Breast epithelium (tissue), 4 donors: ENCODE data around the gene GPATCH8. TPM values are rescaled to one million over a fixed set of nuclear protein-coding genes. Genes with fewer than 3 reads are reported as not detected.

Experiments
- DNase-seq, 2 donors: peaks; one replicate each; pipeline ENCODE4 v3.0.0-alpha.2; 2019; ENCODE audit warnings: low spot score in 2 of 2
- H3K27ac ChIP-seq, 2 donors: fragments of 200-600 bp; sonication (generic) in 1 of 2; one replicate each; pipeline ENCODE4 v1.5.1; 2016 to 2019; ENCODE audit warnings: mild to moderate bottlenecking in 1 of 2
- H3K27me3 ChIP-seq, 2 donors: fragments of 200-600 bp; sonication (generic) in 1 of 2; one replicate each; pipeline versions ENCODE4 v1.5.1 to v1.6.0; 2017 to 2019; ENCODE audit warnings: control low read depth in 1 of 2, mild to moderate bottlenecking in 1 of 2
- H3K36me3 ChIP-seq: fragments of 200-600 bp; one replicate; pipeline ENCODE4 v1.5.1; 2019
- H3K4me1 ChIP-seq, 2 donors: fragments of 200-600 bp; sonication (generic); one replicate each; pipeline ENCODE4 v1.5.1; 2016 to 2019; ENCODE audit warnings: control low read depth in 1 of 2
- H3K4me3 ChIP-seq, 3 donors: fragments of 200-600 bp; sonication (generic); 1 replicate in 2 of 3; 2 replicates in 1 of 3; pipeline ENCODE4 v1.5.1; 2016 to 2019; ENCODE audit warnings: mild to moderate bottlenecking in 3 of 3, moderate library complexity in 2 of 3
- H3K9me3 ChIP-seq, 2 donors: fragments of 200-600 bp; sonication (generic) in 1 of 2; one replicate each; pipeline ENCODE4 v1.5.1; 2016 to 2019; ENCODE audit warnings: control low read depth in 1 of 2
- CTCF ChIP-seq, 3 donors: fragments of 450-650 bp; IDR thresholded peaks; one replicate each; pipeline ENCODE4 v1.5.1; 2016 to 2017; ENCODE audit warnings: antibody characterized with exemption in 3 of 3, mild to moderate bottlenecking in 3 of 3, moderate library complexity in 3 of 3
- POLR2A ChIP-seq: fragments of 450-650 bp; IDR thresholded peaks from one replicate; pipeline ENCODE4 v1.6.1; 2016; ENCODE audit warnings: antibody characterized with exemption, mild to moderate bottlenecking, moderate library complexity
- POLR2AphosphoS5 ChIP-seq, 3 donors: sonication (generic); formaldehyde crosslinking; IDR thresholded peaks; one replicate each; pipeline ENCODE4 v1.6.1; 2017; ENCODE audit warnings: antibody characterized with exemption in 3 of 3
- intact Hi-C: fragments of 100-400 bp; cut with DNase I; formaldehyde crosslinking; loops from one replicate; pipeline ENCODE4 v1.15.1; 2023; ENCODE audit warnings: low total_unique reads
- total RNA-seq, 3 donors: library from RNA; depleted of rRNA; stranded (reverse); fragments of >200 nt; gene quantifications; one replicate each; pipeline ENCODE4 v1.1.0, GENCODE V29; 2016

Gene GPATCH8
- total RNA-seq, 3 donors from 2014 or later = 36.8 to 62.5 (median 51.5) TPM

GRCh38 chr17:44547625-44548267 is 44.5 kb upstream of the GPATCH8 start:
- H3K27ac ChIP-seq = peak overlapping the region in 1 of 2 donors; percentile 12
- H3K4me1 ChIP-seq = no peaks in the 10 kb centered on the region
- H3K27me3 ChIP-seq = no peaks in the 10 kb centered on the region
- H3K36me3 ChIP-seq = no peaks in the 10 kb centered on the region
- intact Hi-C loops = loop anchor here (1.0 kb wide), 1 partner anchor 14 kb away; no protein-coding TSS in a partner anchor
- H3K9me3 ChIP-seq = no peaks in the 10 kb centered on the region
- H3K4me3 ChIP-seq = no peak overlapping the region
- no peak for DNase-seq
- TF ChIP-seq POLR2AphosphoS5 (IDR thresholded peaks at IDR 0.05) (no peak), CTCF (IDR thresholded peaks at IDR 0.05) (no peak), POLR2A (no peak)

- H3K9me3 ChIP-seq = no peaks in the 10 kb centered on the region
- no peak for TF ChIP-seq POLR2AphosphoS5 (IDR thresholded peaks at IDR 0.05)
- no peak for TF ChIP-seq POLR2A
- TF ChIP-seq CTCF (IDR thresholded peaks at IDR 0.05) = no peak
- intact Hi-C loops = no loop called here
- no peak for DNase-seq
- H3K36me3 ChIP-seq = no peaks in the 10 kb centered on the region
- no peak overlapping the region for H3K4me3 ChIP-seq
- H3K4me1 ChIP-seq = no peaks in the 10 kb centered on the region
- no peak overlapping the region for H3K27ac ChIP-seq
- H3K27me3 ChIP-seq = no peaks in the 10 kb centered on the region
Observed at GRCh38 chr17:44546671-44547606, 43.7 kb upstream of the GPATCH8 start.

- Histone ChIP-seq H3K4me1 (no peaks in the 10 kb centered on the region), H3K9me3 (no peaks in the 10 kb centered on the region), H3K36me3 (no peaks in the 10 kb centered on the region), H3K27me3 (peaks cover 0 to 7% of the 10 kb centered on the region in 2 donors), H3K4me3 (no peak overlapping the region), H3K27ac (no peak overlapping the region)
- intact Hi-C loops = no loop called here
- TF ChIP-seq CTCF (IDR thresholded peaks at IDR 0.05) (no peak), POLR2AphosphoS5 (IDR thresholded peaks at IDR 0.05) (no peak)
- DNase-seq = no peak
Observed at GRCh38 chr17:44543905-44544523, 40.8 kb upstream of the GPATCH8 start.

GRCh38 chr17:44543213-44543904 is 40.2 kb upstream of the GPATCH8 start:
- TF ChIP-seq CTCF (IDR thresholded peaks at IDR 0.05) (no peak), POLR2A (no peak), POLR2AphosphoS5 (IDR thresholded peaks at IDR 0.05) (no peak)
- Histone ChIP-seq H3K4me1 (no peaks in the 10 kb centered on the region), H3K36me3 (no peaks in the 10 kb centered on the region), H3K4me3 (no peak overlapping the region), H3K27ac (no peak overlapping the region), H3K27me3 (peaks cover 0 to 7% of the 10 kb centered on the region in 2 donors), H3K9me3 (no peaks in the 10 kb centered on the region)
- DNase-seq = no peak
- intact Hi-C loops = no loop called here
